Keratinocyte (primary cell): ENCODE measurements around the gene RRBP1. TPM values are rescaled to one million over a fixed set of nuclear protein-coding genes. Genes with fewer than 3 reads are reported as not detected.

Experiments
- DNase-seq: peaks from one replicate; pipeline ENCODE4 v3.0.0-alpha.2; 2011; ENCODE audit warnings: low read depth, missing footprints, low spot score
- FAIRE-seq: peaks from 2 replicates; lab custom pipeline; 2011; peaks lifted over from hg19 to GRCh38; lab: Jason Lieb, UNC
- H2AFZ ChIP-seq: 2 replicates; pipeline ENCODE4 v1.6.0; 2012; ENCODE audit warnings: low read length, control low read depth, inconsistent platforms; ENCODE audit not compliant: control insufficient read depth
- H3K27ac ChIP-seq: 2 replicates; pipeline ENCODE4 v1.5.1; 2011; ENCODE audit warnings: low read length; ENCODE audit not compliant: control insufficient read depth, insufficient read depth
- H3K27me3 ChIP-seq: 3 replicates; pipeline ENCODE4 v1.6.0; 2011; ENCODE audit warnings: low read length; ENCODE audit not compliant: control insufficient read depth, insufficient read depth; ENCODE audit errors: extremely low read depth
- H3K36me3 ChIP-seq, 2 experiments: 2 replicates in 1 of 2; 3 replicates in 1 of 2; pipeline ENCODE4 v1.5.1; 2011; ENCODE audit warnings: low read length in 2 of 2, mild to moderate bottlenecking in 1 of 2; ENCODE audit not compliant: control insufficient read depth in 2 of 2, insufficient read depth in 2 of 2; ENCODE audit errors: extremely low read depth in 1 of 2
- H3K4me1 ChIP-seq: 3 replicates; pipeline ENCODE4 v1.5.1; 2011; ENCODE audit warnings: low read length; ENCODE audit not compliant: control insufficient read depth, insufficient read depth; ENCODE audit errors: extremely low read depth
- H3K4me2 ChIP-seq: 3 replicates; pipeline ENCODE4 v1.6.0; 2011; ENCODE audit warnings: low read depth, low read length; ENCODE audit not compliant: control insufficient read depth, insufficient read depth; ENCODE audit errors: extremely low read depth
- H3K4me3 ChIP-seq, 3 experiments: fragments of 200-600 bp in 1 of 3; sonication (generic) in 1 of 3; 2 replicates in 2 of 3; 3 replicates in 1 of 3; pipeline ENCODE4 v1.5.1; 2011 to 2016; ENCODE audit warnings: low read length in 3 of 3, mild to moderate bottlenecking in 3 of 3, control low read depth in 2 of 3, inconsistent platforms in 1 of 3, low read depth in 1 of 3, mixed read lengths in 1 of 3, mixed run types in 1 of 3, moderate library complexity in 1 of 3; ENCODE audit not compliant: control insufficient read depth in 2 of 3, insufficient read depth in 2 of 3; ENCODE audit errors: extremely low read depth in 1 of 3
- H3K79me2 ChIP-seq: 2 replicates; pipeline ENCODE4 v1.6.0; 2012; ENCODE audit warnings: low read length; ENCODE audit not compliant: control insufficient read depth, insufficient read depth
- H3K9ac ChIP-seq: 3 replicates; pipeline ENCODE4 v1.6.0; 2011; ENCODE audit warnings: low read length; ENCODE audit not compliant: control insufficient read depth, insufficient read depth; ENCODE audit errors: extremely low read depth
- H3K9me1 ChIP-seq: 3 replicates; pipeline ENCODE4 v1.6.0; 2011; ENCODE audit warnings: low read length; ENCODE audit not compliant: control insufficient read depth, insufficient read depth; ENCODE audit errors: extremely low read depth
- H3K9me3 ChIP-seq: 2 replicates; pipeline ENCODE4 v1.5.1; 2012; ENCODE audit warnings: low read depth, low read length; ENCODE audit not compliant: control insufficient read depth
- H4K20me1 ChIP-seq: 3 replicates; pipeline ENCODE4 v1.6.0; 2011; ENCODE audit warnings: low read length; ENCODE audit not compliant: control insufficient read depth, insufficient read depth; ENCODE audit errors: extremely low read depth
- EZH2 ChIP-seq: IDR thresholded peaks from one replicate; pipeline ENCODE4 v1.6.1; 2012; ENCODE audit warnings: inconsistent platforms, mild to moderate bottlenecking, low read length, moderate library complexity
- dilution Hi-C: fragments of 300-500 bp; cut with MboI; formaldehyde crosslinking; loops from one replicate; pipeline ENCODE4 v1.7.0; 2020; ENCODE audit warnings: low sequenced_read_pairs; ENCODE audit not compliant: extremely low pct_ligation_motif_present
- polyA plus RNA-seq, 5 experiments: library from polyadenylated mRNA; depleted of rRNA in 3 of 5; stranded (reverse) in 3 of 5; stranded (forward) in 1 of 5; unstranded in 1 of 5; fragments of >200 nt; gene quantifications; 1 replicate in 1 of 5; 2 replicates in 3 of 5; 3 replicates in 1 of 5; pipeline versions ENCODE4 v1.2.1 to v1.2.3, GENCODE V29; 2011 to 2012; ENCODE audit warnings: missing spikeins in 2 of 5, low read depth in 1 of 5, low replicate concordance in 1 of 5
- TF ChIP-seq, protein P1 (sequence below), 3 experiments: IDR thresholded peaks in 1 of 3; conservative IDR thresholded peaks in 1 of 3; optimal IDR thresholded peaks in 1 of 3; 2 replicates in 2 of 3; 3 replicates in 1 of 3; pipeline versions ENCODE3 to v1.5.1; 2011; ENCODE audit warnings: low read length in 3 of 3, mild to moderate bottlenecking in 3 of 3, moderate library complexity in 2 of 3, control low read depth in 1 of 3, inconsistent platforms in 1 of 3; ENCODE audit not compliant: insufficient read depth in 2 of 3; ENCODE audit errors: extremely low read depth in 1 of 3

The RRBP1 gene
- polyA plus RNA-seq, 1 donor (not counting 4 experiments of a cell fraction or from before 2014, with no cell fraction given): 43.9 TPM

GRCh38 chr20:17624551-17625245, 57.3 kb downstream of the RRBP1 start:
- H3K4me3 ChIP-seq: no peak overlapping the region
- no peak for FAIRE-seq
- H3K9me3 ChIP-seq: no peaks in the 10 kb centered on the region
- TF ChIP-seq, protein P1, sequence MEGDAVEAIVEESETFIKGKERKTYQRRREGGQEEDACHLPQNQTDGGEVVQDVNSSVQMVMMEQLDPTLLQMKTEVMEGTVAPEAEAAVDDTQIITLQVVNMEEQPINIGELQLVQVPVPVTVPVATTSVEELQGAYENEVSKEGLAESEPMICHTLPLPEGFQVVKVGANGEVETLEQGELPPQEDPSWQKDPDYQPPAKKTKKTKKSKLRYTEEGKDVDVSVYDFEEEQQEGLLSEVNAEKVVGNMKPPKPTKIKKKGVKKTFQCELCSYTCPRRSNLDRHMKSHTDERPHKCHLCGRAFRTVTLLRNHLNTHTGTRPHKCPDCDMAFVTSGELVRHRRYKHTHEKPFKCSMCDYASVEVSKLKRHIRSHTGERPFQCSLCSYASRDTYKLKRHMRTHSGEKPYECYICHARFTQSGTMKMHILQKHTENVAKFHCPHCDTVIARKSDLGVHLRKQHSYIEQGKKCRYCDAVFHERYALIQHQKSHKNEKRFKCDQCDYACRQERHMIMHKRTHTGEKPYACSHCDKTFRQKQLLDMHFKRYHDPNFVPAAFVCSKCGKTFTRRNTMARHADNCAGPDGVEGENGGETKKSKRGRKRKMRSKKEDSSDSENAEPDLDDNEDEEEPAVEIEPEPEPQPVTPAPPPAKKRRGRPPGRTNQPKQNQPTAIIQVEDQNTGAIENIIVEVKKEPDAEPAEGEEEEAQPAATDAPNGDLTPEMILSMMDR (optimal IDR thresholded peaks at IDR 0.05 in 1 of 3, IDR thresholded peaks at IDR 0.05 in 1 of 3, conservative IDR thresholded peaks at IDR 0.05 in 1 of 3; ENCODE audit: extremely low read depth in 1 of 3, insufficient read depth in 2 of 3, low read length in 3 of 3): no peak
- dilution Hi-C loops: no loop called here
- no peaks in the 10 kb centered on the region for H3K79me2 ChIP-seq
- no peaks in the 10 kb centered on the region for H3K27me3 ChIP-seq
- H3K9ac ChIP-seq: no peak overlapping the region
- no peak overlapping the region for H2AFZ ChIP-seq
- no peak overlapping the region for H3K27ac ChIP-seq
- no peak for DNase-seq
- peaks cover 33 to 78% of the 10 kb centered on the region in 2 experiments for H3K36me3 ChIP-seq
- H3K9me1 ChIP-seq: no peaks in the 10 kb centered on the region
- no peaks in the 10 kb centered on the region for H4K20me1 ChIP-seq
- H3K4me1 ChIP-seq: no peaks in the 10 kb centered on the region
- H3K4me2 ChIP-seq: no peak overlapping the region

- Histone ChIP-seq H4K20me1 (no peaks in the 10 kb centered on the region), H3K4me2 (no peak overlapping the region), H3K27ac (no peak overlapping the region), H2AFZ (no peak overlapping the region), H3K9me3 (no peaks in the 10 kb centered on the region), H3K9me1 (no peaks in the 10 kb centered on the region), H3K36me3 (peaks cover 36 to 80% of the 10 kb centered on the region in 2 experiments), H3K27me3 (no peaks in the 10 kb centered on the region), H3K4me1 (no peaks in the 10 kb centered on the region), H3K9ac (no peak overlapping the region), H3K4me3 (no peak overlapping the region), H3K79me2 (no peaks in the 10 kb centered on the region)
- DNase-seq (no peak), FAIRE-seq (no peak)
- TF ChIP-seq EZH2: no peak
- TF ChIP-seq, protein P1 (optimal IDR thresholded peaks at IDR 0.05 in 1 of 3, IDR thresholded peaks at IDR 0.05 in 1 of 3, conservative IDR thresholded peaks at IDR 0.05 in 1 of 3; ENCODE audit: extremely low read depth in 1 of 3, insufficient read depth in 2 of 3, low read length in 3 of 3): no peak
- dilution Hi-C loops: no loop called here
Measured at GRCh38 chr20:17624070-17624469, 58.0 kb downstream of the RRBP1 start.
